Measurements from ENCODE around the gene PTGER4.

- TF ChIP-seq CTCF (IDR thresholded peaks at IDR 0.05) (no peak), POLR2A (IDR thresholded peaks at IDR 0.05) (no peak)
Measured at GRCh38 chr5:40680741-40681362, 1.1 kb downstream of the PTGER4 start.
